Measurements from ENCODE around the gene CLDN3. TPM values are rescaled to one million over a fixed set of nuclear protein-coding genes. Genes with fewer than 3 reads are reported as not detected.

CLDN3 gene
- total RNA-seq, 4 donors from 2014 or later = 0.80 TPM; not detected in 3

DNA sequence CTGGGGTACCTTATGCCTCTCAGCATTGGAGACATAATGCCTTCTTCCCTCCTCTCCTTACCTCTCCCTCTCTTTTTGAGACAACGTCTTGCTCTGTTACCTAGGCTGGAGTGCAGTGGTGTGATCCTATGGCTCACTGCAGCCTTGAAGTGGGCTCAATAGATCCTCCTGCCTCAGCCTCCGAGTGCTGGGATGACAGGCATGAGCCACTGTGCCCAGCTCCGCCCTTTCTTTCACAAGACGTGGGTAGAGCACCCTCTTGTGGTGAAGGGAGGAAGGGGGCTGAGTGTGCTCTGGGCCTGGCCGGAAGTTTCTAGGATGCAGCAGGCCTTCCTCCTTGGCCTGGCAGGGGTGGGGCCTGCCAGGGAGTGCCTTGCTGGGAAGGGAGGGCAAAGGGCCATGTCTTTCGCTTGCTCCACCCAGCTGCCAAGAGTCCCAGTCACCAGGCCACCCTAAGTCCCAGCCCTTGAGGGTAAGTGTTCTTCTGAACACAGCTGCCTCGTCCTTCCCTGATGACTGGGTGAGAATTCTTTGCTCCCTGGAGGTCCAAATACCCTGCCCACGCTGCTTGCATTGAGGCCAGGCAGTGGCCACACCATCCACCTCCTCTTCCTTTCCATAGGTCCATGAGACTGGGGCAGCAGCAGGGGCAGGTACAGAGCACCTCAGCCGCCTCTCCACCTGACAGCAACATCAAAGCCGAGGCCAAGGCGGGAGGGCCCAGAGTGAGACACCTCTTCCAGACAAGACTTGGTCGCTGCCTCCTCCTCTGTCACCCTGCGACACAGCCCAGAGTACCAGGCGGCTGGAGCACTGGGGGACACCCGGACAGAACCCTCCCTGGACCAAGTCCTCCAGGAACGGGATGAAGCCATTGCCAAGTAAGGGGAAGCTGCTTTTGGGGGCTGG lies 35.2 kb downstream of the CLDN3 start:
- TF ChIP-seq CTCF (IDR thresholded peaks at IDR 0.05) = peak; percentile 55 to 83 (median 58)
- peak; percentile 39 to 49 for TF ChIP-seq POLR2AphosphoS5 (IDR thresholded peaks at IDR 0.05)
- no peak for TF ChIP-seq EP300 (IDR thresholded peaks at IDR 0.05)
- peaks cover 0 to 23% (median 20%) of the 10 kb centered on the region in 4 donors for H3K36me3 ChIP-seq
- peaks cover 17 to 33% (median 25%) of the 10 kb centered on the region in 4 donors for H3K4me1 ChIP-seq
- no peak for DNase-seq (ENCODE audit: extremely low spot score)
- no peaks in the 10 kb centered on the region for H3K9me3 ChIP-seq
- H3K27ac ChIP-seq (replicated peaks in 1 of 4) = peak overlapping the region in 3 of 4 donors; percentile 9 to 52 (median 47)
- intact Hi-C loops (cut with DNase I) = no loop called here
- H3K27me3 ChIP-seq = no peaks in the 10 kb centered on the region
- H3K4me3 ChIP-seq = no peak overlapping the region
- 62% methylated on average over 13 of the region's 16 CpGs for WGBS

GRCh38 chr7:73732397-73732796 lies 37.7 kb downstream of the CLDN3 start:
- Histone ChIP-seq H3K4me3 (no peak overlapping the region), H3K36me3 (peaks cover 0 to 22% (median 20%) of the 10 kb centered on the region in 4 donors), H3K27me3 (peaks cover 0 to 8% (median 0%) of the 10 kb centered on the region in 4 donors), H3K4me1 (peaks cover 2 to 15% (median 9%) of the 10 kb centered on the region in 4 donors), H3K27ac (replicated peaks in 1 of 4) (no peak overlapping the region), H3K9me3 (no peaks in the 10 kb centered on the region)
- no peak for DNase-seq (ENCODE audit: extremely low spot score)
- no peak for TF ChIP-seq EP300 (IDR thresholded peaks at IDR 0.05)
- TF ChIP-seq CTCF (IDR thresholded peaks at IDR 0.05) = no peak
- no peak for TF ChIP-seq POLR2AphosphoS5 (IDR thresholded peaks at IDR 0.05)
- TF ChIP-seq POLR2A (IDR thresholded peaks at IDR 0.05; ENCODE audit: low read depth) = no peak
- intact Hi-C loops (cut with DNase I) = no loop called here
- WGBS = 92% methylated on average over 2 of the region's 2 CpGs

- Histone ChIP-seq H3K36me3 (peaks cover 0 to 3% (median 2%) of the 10 kb centered on the region in 4 donors), H3K9me3 (no peaks in the 10 kb centered on the region), H3K27ac (replicated peaks in 1 of 4) (no peak overlapping the region), H3K27me3 (peaks cover 0 to 18% (median 0%) of the 10 kb centered on the region in 4 donors), H3K4me1 (peaks cover 0 to 8% (median 6%) of the 10 kb centered on the region in 4 donors), H3K4me3 (no peak overlapping the region)
- WGBS = 55% methylated on average over 3 of the region's 3 CpGs
- TF ChIP-seq CTCF (IDR thresholded peaks at IDR 0.05) (no peak), EP300 (IDR thresholded peaks at IDR 0.05) (no peak), POLR2AphosphoS5 (IDR thresholded peaks at IDR 0.05) (no peak), POLR2A (IDR thresholded peaks at IDR 0.05; ENCODE audit: low read depth) (no peak)
- intact Hi-C loops (cut with DNase I) = no loop called here
- DNase-seq (ENCODE audit: extremely low spot score) = no peak
Measured at GRCh38 chr7:73730485-73730884, 39.6 kb downstream of the CLDN3 start.

GRCh38 chr7:73728551-73728950 lies 41.5 kb downstream of the CLDN3 start:
- Histone ChIP-seq H3K27me3 (peaks cover 0 to 18% (median 0%) of the 10 kb centered on the region in 4 donors), H3K4me1 (no peaks in the 10 kb centered on the region), H3K4me3 (no peak overlapping the region), H3K36me3 (no peaks in the 10 kb centered on the region), H3K9me3 (no peaks in the 10 kb centered on the region), H3K27ac (replicated peaks in 1 of 4) (no peak overlapping the region)
- 54% methylated on average over 5 of the region's 5 CpGs for WGBS
- TF ChIP-seq POLR2A (IDR thresholded peaks at IDR 0.05; ENCODE audit: low read depth) = no peak
- no peak for TF ChIP-seq POLR2AphosphoS5 (IDR thresholded peaks at IDR 0.05)
- no peak for TF ChIP-seq EP300 (IDR thresholded peaks at IDR 0.05)
- no peak for TF ChIP-seq CTCF (IDR thresholded peaks at IDR 0.05)
- intact Hi-C loops (cut with DNase I) = loop anchor here (10.0 kb wide), 1 partner anchor 64 kb away; the partner anchor contains the start of gene VPS37D
- DNase-seq (ENCODE audit: extremely low spot score) = no peak
